Right lobe of liver (tissue), 4 donors: Measurements from ENCODE around the gene KDM2B.

ENCODE experiments used
- POLR2A ChIP-seq: fragments of 450-650 bp; IDR thresholded peaks from one replicate; pipeline ENCODE4 v1.6.1; 2017; ENCODE audit warnings: antibody characterized with exemption, mild to moderate bottlenecking
- TF ChIP-seq, protein P1 (sequence below), 4 donors: fragments of 200-600 bp in 3 of 4; fragments of 450-650 bp in 1 of 4; IDR thresholded peaks; one replicate each; pipeline versions ENCODE4 v1.5.1 to v1.8.0; 2016 to 2022; ENCODE audit warnings: antibody characterized with exemption in 4 of 4, mild to moderate bottlenecking in 2 of 4
- donor health status: DM: no; HTN: no; CAD: no.
- donor health status: DM: no; HTN: no; CAD: no.
- donor health status: DM: no; HTN: yes; CAD: no.

GRCh38 chr12:121628536-121628935, 47.7 kb upstream of the KDM2B start:
- no peak for TF ChIP-seq POLR2A
- TF ChIP-seq, protein P1, sequence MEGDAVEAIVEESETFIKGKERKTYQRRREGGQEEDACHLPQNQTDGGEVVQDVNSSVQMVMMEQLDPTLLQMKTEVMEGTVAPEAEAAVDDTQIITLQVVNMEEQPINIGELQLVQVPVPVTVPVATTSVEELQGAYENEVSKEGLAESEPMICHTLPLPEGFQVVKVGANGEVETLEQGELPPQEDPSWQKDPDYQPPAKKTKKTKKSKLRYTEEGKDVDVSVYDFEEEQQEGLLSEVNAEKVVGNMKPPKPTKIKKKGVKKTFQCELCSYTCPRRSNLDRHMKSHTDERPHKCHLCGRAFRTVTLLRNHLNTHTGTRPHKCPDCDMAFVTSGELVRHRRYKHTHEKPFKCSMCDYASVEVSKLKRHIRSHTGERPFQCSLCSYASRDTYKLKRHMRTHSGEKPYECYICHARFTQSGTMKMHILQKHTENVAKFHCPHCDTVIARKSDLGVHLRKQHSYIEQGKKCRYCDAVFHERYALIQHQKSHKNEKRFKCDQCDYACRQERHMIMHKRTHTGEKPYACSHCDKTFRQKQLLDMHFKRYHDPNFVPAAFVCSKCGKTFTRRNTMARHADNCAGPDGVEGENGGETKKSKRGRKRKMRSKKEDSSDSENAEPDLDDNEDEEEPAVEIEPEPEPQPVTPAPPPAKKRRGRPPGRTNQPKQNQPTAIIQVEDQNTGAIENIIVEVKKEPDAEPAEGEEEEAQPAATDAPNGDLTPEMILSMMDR (IDR thresholded peaks at IDR 0.05), result no peak
